HL-60/S4 (cell line): ENCODE data around the gene CD40.

ENCODE experiments used
- in situ Hi-C: fragments of 300-500 bp; cut with MboI; formaldehyde crosslinking; loops from 2 replicates; pipeline ENCODE4 v1.14.3; 2022; ENCODE audit warnings: low sequenced_read_pairs

CD40 gene

GRCh38 chr20:46117704-46118467 lies at the start of gene CD40:
TSS of gene CD40 (plus strand) at chr20:46118314. CDS start at chr20:46118344, 30 bp downstream.
- in situ Hi-C loops, result no loop called here

- in situ Hi-C loops, result no loop called here
These were observed 47.8 kb upstream of the CD40 start for GRCh38 chr20:46070215-46070900.

- in situ Hi-C loops, result no loop called here
These were observed 46.5 kb upstream of the CD40 start for GRCh38 chr20:46071573-46071972.

GRCh38 chr20:46073024-46073423 lies 45.1 kb upstream of the CD40 start:
- in situ Hi-C loops, result no loop called here

- in situ Hi-C loops, result no loop called here
These were observed 44.7 kb upstream of the CD40 start for GRCh38 chr20:46073443-46073842.

GRCh38 chr20:46074006-46074405 lies 44.1 kb upstream of the CD40 start:
- in situ Hi-C loops, result no loop called here

GRCh38 chr20:46076806-46077205 lies 41.3 kb upstream of the CD40 start:
- in situ Hi-C loops, result no loop called here

GRCh38 chr20:46077642-46078305 lies 40.3 kb upstream of the CD40 start:
- in situ Hi-C loops, result no loop called here

GRCh38 chr20:46078954-46079353 lies 39.2 kb upstream of the CD40 start:
- in situ Hi-C loops, result no loop called here

GRCh38 chr20:46081074-46081473 lies 37.0 kb upstream of the CD40 start:
- in situ Hi-C loops, result no loop called here

- in situ Hi-C loops, result no loop called here
These were observed 35.0 kb upstream of the CD40 start for GRCh38 chr20:46083101-46083500.

GRCh38 chr20:46083531-46084061 lies 34.5 kb upstream of the CD40 start:
- in situ Hi-C loops, result no loop called here

GRCh38 chr20:46084805-46085178 lies 33.3 kb upstream of the CD40 start:
- in situ Hi-C loops, result no loop called here

GRCh38 chr20:46085179-46085851 lies 32.8 kb upstream of the CD40 start:
- in situ Hi-C loops, result no loop called here

- in situ Hi-C loops, result no loop called here
These were observed 31.0 kb upstream of the CD40 start for GRCh38 chr20:46087161-46087560.

GRCh38 chr20:46088409-46089166 lies 29.5 kb upstream of the CD40 start:
- in situ Hi-C loops, result no loop called here

- in situ Hi-C loops, result no loop called here
These were observed 29.0 kb upstream of the CD40 start for GRCh38 chr20:46089167-46089416.

GRCh38 chr20:46089417-46090388 lies 28.4 kb upstream of the CD40 start, which contains the start of gene NCOA5:
TSS of gene NCOA5 (minus strand) at chr20:46089962. CDS start at chr20:46079424, 10,538 bp downstream.
- in situ Hi-C loops, result no loop called here
